Duodenal mucosa (tissue), 2 donors: ENCODE results near the gene TBC1D5.

ENCODE experiments used
- H3K27ac ChIP-seq: one replicate; pipeline ENCODE4 v1.7.0; 2013; ENCODE audit warnings: low read depth, low read length
- H3K27me3 ChIP-seq, 2 donors: one replicate each; pipeline ENCODE4 v1.7.0; 2013; ENCODE audit warnings: low read length in 2 of 2, control low read depth in 1 of 2; ENCODE audit not compliant: insufficient read depth in 2 of 2, control insufficient read depth in 1 of 2
- H3K36me3 ChIP-seq, 2 donors: one replicate each; pipeline ENCODE4 v1.7.0; 2013; ENCODE audit warnings: low read length in 2 of 2, control low read depth in 1 of 2; ENCODE audit not compliant: insufficient read depth in 2 of 2, control insufficient read depth in 1 of 2
- H3K4me1 ChIP-seq, 2 donors: one replicate each; pipeline ENCODE4 v1.7.0; 2013; ENCODE audit warnings: low read length in 2 of 2, control low read depth in 1 of 2; ENCODE audit not compliant: insufficient read depth in 2 of 2, control insufficient read depth in 1 of 2
- H3K4me3 ChIP-seq, 2 donors: one replicate each; pipeline ENCODE4 v1.7.0; 2013; ENCODE audit warnings: low read length in 2 of 2, low read depth in 1 of 2
- H3K9ac ChIP-seq, 2 donors: one replicate each; pipeline ENCODE4 v1.7.0; 2013; ENCODE audit warnings: low read length in 2 of 2, low read depth in 1 of 2
- H3K9me3 ChIP-seq, 2 donors: one replicate each; pipeline ENCODE4 v1.7.0; 2013; ENCODE audit warnings: low read length in 2 of 2, control low read depth in 1 of 2; ENCODE audit not compliant: control insufficient read depth in 1 of 2

The TBC1D5 gene

GRCh38 chr3:17771177-17772017 lies 29.0 kb upstream of the TBC1D5 start:
- Histone ChIP-seq H3K27me3 (no peaks in the 10 kb centered on the region), H3K9me3 (no peaks in the 10 kb centered on the region), H3K4me3 (no peak overlapping the region), H3K9ac (no peak overlapping the region), H3K4me1 (no peaks in the 10 kb centered on the region), H3K27ac (no peak overlapping the region), H3K36me3 (no peaks in the 10 kb centered on the region)

DNA sequence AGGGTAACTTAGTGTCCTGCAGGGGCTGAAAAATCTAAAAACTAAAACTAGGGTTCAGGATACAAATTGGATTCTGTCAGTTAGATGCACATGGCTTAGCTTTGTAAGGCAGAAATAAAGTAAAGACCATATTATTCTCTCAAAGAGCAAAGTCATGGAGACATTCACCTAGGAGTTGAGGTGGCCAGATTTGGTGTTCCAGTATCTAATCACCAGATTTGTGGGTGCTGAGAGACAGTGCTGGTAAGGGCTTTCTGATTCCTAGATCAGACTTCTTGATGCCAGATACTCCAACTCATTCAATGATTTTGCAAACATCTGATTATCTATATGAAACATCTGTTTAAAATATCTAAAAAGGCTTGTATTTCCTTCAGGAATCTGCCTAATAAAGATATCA lies 28.3 kb upstream of the TBC1D5 start:
- Histone ChIP-seq H3K27me3 (no peaks in the 10 kb centered on the region), H3K9me3 (no peaks in the 10 kb centered on the region), H3K9ac (no peak overlapping the region), H3K4me3 (no peak overlapping the region), H3K27ac (no peak overlapping the region), H3K4me1 (no peaks in the 10 kb centered on the region), H3K36me3 (no peaks in the 10 kb centered on the region)

GRCh38 chr3:17765819-17766472 lies 23.5 kb upstream of the TBC1D5 start:
- no peak overlapping the region for H3K27ac ChIP-seq
- no peak overlapping the region for H3K9ac ChIP-seq
- no peak overlapping the region for H3K4me3 ChIP-seq

GRCh38 chr3:17761563-17761962 lies 19.1 kb upstream of the TBC1D5 start:
- no peaks in the 10 kb centered on the region for H3K9me3 ChIP-seq
- H3K4me3 ChIP-seq: no peak overlapping the region
- H3K36me3 ChIP-seq: no peaks in the 10 kb centered on the region
- no peaks in the 10 kb centered on the region for H3K27me3 ChIP-seq
- H3K9ac ChIP-seq: no peak overlapping the region
- no peaks in the 10 kb centered on the region for H3K4me1 ChIP-seq
- H3K27ac ChIP-seq: no peak overlapping the region

More at GRCh38 chr3:17765819-17766472, 23.5 kb upstream of the TBC1D5 start:
- H3K27me3 ChIP-seq: no peaks in the 10 kb centered on the region
- no peaks in the 10 kb centered on the region for H3K36me3 ChIP-seq
- H3K4me1 ChIP-seq: no peaks in the 10 kb centered on the region
- no peaks in the 10 kb centered on the region for H3K9me3 ChIP-seq

- Histone ChIP-seq H3K9ac (no peak overlapping the region), H3K36me3 (no peaks in the 10 kb centered on the region), H3K9me3 (no peaks in the 10 kb centered on the region), H3K4me3 (no peak overlapping the region), H3K4me1 (no peaks in the 10 kb centered on the region), H3K27ac (no peak overlapping the region), H3K27me3 (no peaks in the 10 kb centered on the region)
These were observed 17.5 kb upstream of the TBC1D5 start for GRCh38 chr3:17759901-17760300.

- Histone ChIP-seq H3K27ac (no peak overlapping the region), H3K9me3 (no peaks in the 10 kb centered on the region), H3K27me3 (no peaks in the 10 kb centered on the region), H3K9ac (no peak overlapping the region), H3K4me1 (no peaks in the 10 kb centered on the region), H3K36me3 (no peaks in the 10 kb centered on the region), H3K4me3 (no peak overlapping the region)
These were observed 13.4 kb upstream of the TBC1D5 start for GRCh38 chr3:17755836-17756235.

DNA sequence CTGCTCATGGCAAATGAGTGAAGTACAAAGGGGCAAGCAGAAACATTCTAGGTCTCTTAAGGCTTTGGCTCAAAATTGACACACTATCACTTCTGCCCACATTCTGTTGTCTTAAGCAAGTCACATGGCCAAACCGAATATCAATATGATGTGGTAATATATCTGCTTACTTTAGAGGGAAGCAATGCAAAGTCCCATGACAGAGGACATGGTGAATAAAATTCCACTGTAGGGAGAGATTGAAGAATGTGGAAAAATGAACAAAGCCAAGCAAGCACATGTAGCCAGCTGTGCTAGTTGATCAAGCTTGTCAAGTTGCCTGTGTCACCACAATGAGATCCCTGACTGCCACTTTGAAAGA lies 11.2 kb upstream of the TBC1D5 start:
- H3K4me1 ChIP-seq: peaks cover 10 to 15% of the 10 kb centered on the region in 2 donors
- H3K9ac ChIP-seq: no peak overlapping the region
- no peaks in the 10 kb centered on the region for H3K27me3 ChIP-seq
- H3K4me3 ChIP-seq: no peak overlapping the region
- no peak overlapping the region for H3K27ac ChIP-seq
- no peaks in the 10 kb centered on the region for H3K9me3 ChIP-seq
- no peaks in the 10 kb centered on the region for H3K36me3 ChIP-seq

GRCh38 chr3:17752876-17753631 lies 10.6 kb upstream of the TBC1D5 start:
- H3K27me3 ChIP-seq: no peaks in the 10 kb centered on the region
- no peak overlapping the region for H3K4me3 ChIP-seq
- no peak overlapping the region for H3K9ac ChIP-seq
- H3K27ac ChIP-seq: no peak overlapping the region
- peaks cover 10 to 15% of the 10 kb centered on the region in 2 donors for H3K4me1 ChIP-seq
- H3K36me3 ChIP-seq: no peaks in the 10 kb centered on the region
- no peaks in the 10 kb centered on the region for H3K9me3 ChIP-seq

DNA sequence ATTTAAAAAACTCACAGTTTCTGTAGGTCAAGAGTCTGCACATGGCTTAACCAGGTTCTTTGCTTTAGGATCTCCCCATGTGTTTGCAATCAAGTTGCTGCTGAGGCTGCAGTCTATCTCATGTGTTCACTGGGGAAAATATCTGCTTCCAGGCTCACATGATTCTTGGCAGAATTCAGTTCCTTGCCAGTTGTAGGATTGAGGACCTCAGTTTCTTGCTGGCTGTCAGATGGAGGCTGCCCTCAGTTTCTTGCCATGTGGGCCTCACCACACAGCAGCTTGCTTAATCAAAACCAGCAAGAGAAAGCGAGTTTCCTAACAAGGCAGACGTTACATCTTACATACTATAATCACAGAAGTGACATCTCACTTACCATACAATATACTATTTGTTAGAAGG lies 10.0 kb upstream of the TBC1D5 start:
- Histone ChIP-seq H3K27me3 (no peaks in the 10 kb centered on the region), H3K4me3 (no peak overlapping the region), H3K36me3 (no peaks in the 10 kb centered on the region), H3K4me1 (peaks cover 10 to 20% of the 10 kb centered on the region in 2 donors), H3K9ac (no peak overlapping the region), H3K9me3 (no peaks in the 10 kb centered on the region), H3K27ac (no peak overlapping the region)

DNA sequence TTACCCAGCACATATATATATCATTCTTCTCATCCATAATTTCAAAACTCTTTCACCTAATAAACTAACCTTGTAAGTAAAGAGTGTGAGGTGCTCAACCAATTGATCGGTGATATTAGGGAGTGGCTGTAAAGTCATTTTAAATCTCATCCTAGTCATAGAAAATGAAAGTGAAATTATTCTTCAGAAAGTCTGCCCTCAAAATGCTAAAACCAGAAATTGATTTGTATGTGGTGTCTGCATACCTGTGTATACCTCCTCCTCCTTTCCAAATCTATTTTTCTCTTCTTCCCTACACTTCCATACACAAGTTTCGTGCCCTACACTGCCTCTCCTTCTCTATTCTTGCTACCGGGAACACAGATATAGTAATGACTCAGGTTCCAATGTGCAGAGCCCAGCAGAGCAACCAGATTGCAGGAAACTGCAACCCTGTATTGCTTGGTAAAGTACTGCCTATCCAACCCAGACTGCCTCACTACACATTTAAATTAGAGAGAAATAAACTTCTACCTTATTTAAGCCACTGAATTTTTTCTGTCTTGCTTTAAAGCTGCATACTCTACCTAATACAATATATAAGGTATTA lies 7.4 kb upstream of the TBC1D5 start:
- peak overlapping the region; percentile 26 to 34 for H3K9ac ChIP-seq
- H3K4me3 ChIP-seq: peak overlapping the region; percentile 48 to 72
- peaks cover 17 to 27% of the 10 kb centered on the region in 2 donors for H3K4me1 ChIP-seq
- no peak overlapping the region for H3K27ac ChIP-seq
- no peaks in the 10 kb centered on the region for H3K27me3 ChIP-seq
- H3K36me3 ChIP-seq: no peaks in the 10 kb centered on the region
- H3K9me3 ChIP-seq: no peaks in the 10 kb centered on the region
